Progenitor cell of endocrine pancreas (in vitro differentiated cells): Measurements from ENCODE around the gene HDLBP. TPM values are rescaled to one million over a fixed set of nuclear protein-coding genes. Genes with fewer than 3 reads are reported as not detected.
"Not testable (repeated sequence)": the region's sequence is repeated elsewhere in the genome, so short reads cannot be mapped to it uniquely, and the experiment has no call there.

Experiments
- DNase-seq: peaks from one replicate; pipeline ENCODE4 v3.0.0; 2021; ENCODE audit warnings: low spot score; ENCODE audit not compliant: unreplicated experiment
- H3K27ac Mint-ChIP-seq: 2 replicates; pipeline ENCODE4 v1.8.0; 2021; ENCODE audit warnings: mild to moderate bottlenecking, moderate library complexity, mixed read lengths
- H3K27me3 Mint-ChIP-seq: 2 replicates; pipeline ENCODE4 v1.8.0; 2021; ENCODE audit warnings: mixed read lengths
- H3K36me3 Mint-ChIP-seq: 2 replicates; pipeline ENCODE4 v1.8.0; 2022; ENCODE audit warnings: mixed read lengths; ENCODE audit not compliant: insufficient read depth
- H3K4me1 Mint-ChIP-seq: 2 replicates; pipeline ENCODE4 v1.8.0; 2021; ENCODE audit warnings: low read depth, mixed read lengths
- H3K4me3 Mint-ChIP-seq: 2 replicates; pipeline ENCODE4 v1.8.0; 2021; ENCODE audit warnings: low read depth, mild to moderate bottlenecking, moderate library complexity, mixed read lengths
- H3K9me3 Mint-ChIP-seq: 2 replicates; pipeline ENCODE4 v1.8.0; 2021; ENCODE audit warnings: low read depth, mixed read lengths
- total RNA-seq: library from RNA; stranded (reverse); gene quantifications from 2 replicates; pipeline ENCODE4 v1.2.1, GENCODE V29; 2021
- TF ChIP-seq, protein P1 (sequence below): fragments of 200-600 bp; sonication (generic); IDR thresholded peaks from one replicate; pipeline ENCODE4 v1.5.0; 2021; ENCODE audit warnings: antibody characterized with exemption, mild to moderate bottlenecking; ENCODE audit not compliant: unreplicated experiment

The HDLBP gene
- total RNA-seq, 1 donor from 2014 or later, result 388 TPM

DNA sequence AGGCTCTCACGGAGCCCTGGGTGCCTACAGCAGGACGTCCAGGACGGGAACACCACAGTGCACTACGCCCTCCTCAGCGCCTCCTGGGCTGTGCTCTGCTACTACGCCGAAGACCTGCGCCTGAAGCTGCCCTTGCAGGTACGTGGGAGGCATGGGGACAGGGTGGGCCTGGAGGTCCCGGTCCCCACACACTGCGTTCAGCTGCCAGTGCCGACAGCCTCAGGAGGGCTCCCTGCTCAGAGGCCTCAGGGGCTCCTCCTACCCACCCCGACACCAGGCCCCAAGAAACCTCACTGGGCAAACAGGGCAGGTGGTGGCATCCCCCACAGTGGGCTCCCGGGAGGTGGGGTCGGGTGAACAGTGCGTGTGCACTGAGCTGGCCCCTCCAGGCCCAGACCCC lies 116.2 kb downstream of the HDLBP start:
- Mint-ChIP-seq H3K4me1 (no peaks in the 10 kb centered on the region), H3K9me3 (no peaks in the 10 kb centered on the region), H3K4me3 (no peak overlapping the region), H3K27ac (no peak overlapping the region), H3K36me3 (no peaks in the 10 kb centered on the region), H3K27me3 (no peaks in the 10 kb centered on the region)
- TF ChIP-seq, protein P1, sequence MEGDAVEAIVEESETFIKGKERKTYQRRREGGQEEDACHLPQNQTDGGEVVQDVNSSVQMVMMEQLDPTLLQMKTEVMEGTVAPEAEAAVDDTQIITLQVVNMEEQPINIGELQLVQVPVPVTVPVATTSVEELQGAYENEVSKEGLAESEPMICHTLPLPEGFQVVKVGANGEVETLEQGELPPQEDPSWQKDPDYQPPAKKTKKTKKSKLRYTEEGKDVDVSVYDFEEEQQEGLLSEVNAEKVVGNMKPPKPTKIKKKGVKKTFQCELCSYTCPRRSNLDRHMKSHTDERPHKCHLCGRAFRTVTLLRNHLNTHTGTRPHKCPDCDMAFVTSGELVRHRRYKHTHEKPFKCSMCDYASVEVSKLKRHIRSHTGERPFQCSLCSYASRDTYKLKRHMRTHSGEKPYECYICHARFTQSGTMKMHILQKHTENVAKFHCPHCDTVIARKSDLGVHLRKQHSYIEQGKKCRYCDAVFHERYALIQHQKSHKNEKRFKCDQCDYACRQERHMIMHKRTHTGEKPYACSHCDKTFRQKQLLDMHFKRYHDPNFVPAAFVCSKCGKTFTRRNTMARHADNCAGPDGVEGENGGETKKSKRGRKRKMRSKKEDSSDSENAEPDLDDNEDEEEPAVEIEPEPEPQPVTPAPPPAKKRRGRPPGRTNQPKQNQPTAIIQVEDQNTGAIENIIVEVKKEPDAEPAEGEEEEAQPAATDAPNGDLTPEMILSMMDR, result no peak
- DNase-seq, result no peak

DNA sequence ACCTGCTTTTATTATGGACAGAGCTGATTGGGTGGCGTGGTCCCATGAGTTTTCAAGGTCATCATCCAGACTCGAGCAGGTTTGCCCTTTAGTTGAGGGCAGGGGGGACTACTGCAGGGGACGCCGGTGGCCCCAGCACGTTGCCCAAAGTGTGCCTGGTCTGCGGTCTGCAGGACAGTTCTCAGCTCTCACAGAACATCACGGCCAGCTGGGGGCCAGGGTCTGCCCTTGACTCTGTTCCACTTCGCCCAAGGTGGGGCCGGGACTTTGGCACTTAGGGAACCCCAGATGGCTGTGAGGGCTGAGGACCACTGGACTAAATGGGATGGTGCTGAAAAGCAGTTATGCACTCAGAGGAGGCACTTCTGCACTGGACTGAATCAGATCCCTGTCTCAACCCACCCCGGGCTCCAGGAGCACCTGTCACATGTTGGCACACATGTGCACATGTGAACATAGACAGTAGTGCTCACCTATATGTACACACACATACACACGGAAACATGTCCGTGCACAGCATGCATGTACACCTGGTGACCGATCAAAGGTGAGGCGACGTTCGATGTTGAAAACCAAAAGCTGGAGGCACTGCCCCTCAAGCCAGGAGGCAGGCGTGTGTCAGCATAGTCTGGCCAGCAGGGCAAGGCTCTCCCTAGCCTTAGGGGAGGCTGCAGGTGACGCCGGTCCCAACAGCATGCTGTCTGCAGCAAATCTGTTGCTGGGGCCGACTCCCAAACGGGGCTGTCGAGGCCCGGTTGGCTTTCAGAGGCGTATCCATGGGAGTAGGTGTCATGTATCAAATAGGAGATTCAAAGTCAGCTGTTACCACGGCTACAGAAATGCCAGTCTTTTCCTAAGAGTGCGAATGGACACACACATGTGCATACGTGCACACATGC lies 116.8 kb downstream of the HDLBP start:
- DNase-seq, result no peak
- no peaks in the 10 kb centered on the region for H3K36me3 Mint-ChIP-seq
- no peaks in the 10 kb centered on the region for H3K9me3 Mint-ChIP-seq
- TF ChIP-seq, protein P1, result no peak
- no peak overlapping the region for H3K27ac Mint-ChIP-seq
- H3K4me3 Mint-ChIP-seq, result no peak overlapping the region
- H3K27me3 Mint-ChIP-seq, result no peaks in the 10 kb centered on the region
- no peaks in the 10 kb centered on the region for H3K4me1 Mint-ChIP-seq

DNA sequence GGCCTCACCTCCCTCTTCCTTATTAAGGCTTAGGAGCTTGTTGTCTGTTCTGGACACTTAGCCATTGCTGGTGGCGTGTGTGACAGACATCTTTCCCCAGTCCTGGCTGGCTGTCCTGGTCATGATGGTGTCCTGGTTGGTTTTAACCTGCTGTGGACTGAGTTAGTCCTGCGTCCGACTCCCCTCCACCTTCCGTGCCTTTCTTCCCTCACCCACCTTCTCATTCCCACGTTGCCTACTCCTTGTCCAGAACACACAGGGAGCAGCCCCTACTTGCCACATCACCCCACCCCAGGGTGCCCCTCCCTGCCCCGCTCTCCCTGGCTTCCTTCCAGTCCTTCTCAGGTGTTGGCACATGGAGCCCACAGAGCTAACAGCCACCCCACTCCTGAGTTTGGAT lies 117.5 kb downstream of the HDLBP start:
- Mint-ChIP-seq H3K9me3 (no peaks in the 10 kb centered on the region), H3K36me3 (no peaks in the 10 kb centered on the region), H3K27ac (no peak overlapping the region), H3K27me3 (no peaks in the 10 kb centered on the region), H3K4me1 (no peaks in the 10 kb centered on the region), H3K4me3 (no peak overlapping the region)
- DNase-seq, result no peak
- TF ChIP-seq, protein P1, result no peak

DNA sequence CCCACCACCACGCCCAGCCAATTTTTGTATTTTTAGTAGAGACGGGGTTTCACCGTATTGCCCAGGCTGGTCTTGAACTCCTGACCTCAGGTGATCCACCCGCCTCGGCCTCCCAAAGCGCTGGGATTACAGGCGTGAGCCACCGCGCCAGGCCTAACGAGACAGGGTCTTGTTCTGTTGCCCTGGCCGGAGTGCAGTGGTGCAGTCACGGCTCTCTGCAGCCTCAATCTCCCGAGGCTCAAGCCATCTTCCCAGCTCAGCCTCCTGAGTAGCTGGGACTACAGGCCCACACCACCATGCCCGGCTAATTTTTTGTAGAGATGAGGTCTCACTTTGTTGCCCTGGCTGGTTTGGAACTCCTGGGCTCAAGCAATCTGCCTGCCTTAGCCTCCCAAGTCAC lies 118.2 kb downstream of the HDLBP start:
- H3K36me3 Mint-ChIP-seq, H3K27ac Mint-ChIP-seq, H3K4me1 Mint-ChIP-seq, DNase-seq, H3K27me3 Mint-ChIP-seq, H3K4me3 Mint-ChIP-seq, H3K9me3 Mint-ChIP-seq: not testable (repeated sequence)

DNA sequence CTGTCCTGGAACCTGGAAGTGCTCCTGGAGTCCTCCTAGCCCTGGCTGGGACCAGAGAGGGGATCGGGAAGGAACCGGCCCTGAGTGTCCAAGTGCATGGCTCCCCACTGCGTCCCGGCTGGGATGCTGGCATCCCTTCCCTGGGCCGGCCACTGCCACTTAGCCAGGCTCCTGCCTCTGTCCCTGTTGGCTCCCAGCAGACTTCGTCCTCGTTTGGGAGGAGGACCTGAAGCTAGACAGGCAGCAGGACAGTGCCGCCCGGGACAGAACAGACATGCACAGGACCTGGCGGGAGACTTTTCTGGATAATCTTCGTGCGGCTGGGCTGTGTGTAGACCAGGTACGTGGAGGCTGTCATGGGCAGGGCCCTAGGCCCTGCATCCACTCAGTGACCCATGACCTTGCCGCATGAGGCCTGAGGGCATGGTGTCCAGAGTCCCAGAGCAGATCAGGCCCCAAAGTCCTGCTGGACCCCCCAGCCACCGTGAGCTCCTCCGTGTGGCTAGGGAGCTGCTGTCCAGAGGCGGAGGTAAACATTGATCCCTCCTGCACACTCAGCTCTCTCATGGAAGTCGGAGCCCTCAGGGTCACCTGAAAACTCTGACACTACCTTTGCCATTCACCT lies 119.9 kb downstream of the HDLBP start:
- no peak for DNase-seq
- no peaks in the 10 kb centered on the region for H3K27me3 Mint-ChIP-seq
- no peaks in the 10 kb centered on the region for H3K36me3 Mint-ChIP-seq
- H3K4me3 Mint-ChIP-seq, result no peak overlapping the region
- no peaks in the 10 kb centered on the region for H3K4me1 Mint-ChIP-seq
- H3K27ac Mint-ChIP-seq, result no peak overlapping the region
- no peaks in the 10 kb centered on the region for H3K9me3 Mint-ChIP-seq
- TF ChIP-seq, protein P1, result no peak
